ENCODE results near the gene SMARCA2.

DNA sequence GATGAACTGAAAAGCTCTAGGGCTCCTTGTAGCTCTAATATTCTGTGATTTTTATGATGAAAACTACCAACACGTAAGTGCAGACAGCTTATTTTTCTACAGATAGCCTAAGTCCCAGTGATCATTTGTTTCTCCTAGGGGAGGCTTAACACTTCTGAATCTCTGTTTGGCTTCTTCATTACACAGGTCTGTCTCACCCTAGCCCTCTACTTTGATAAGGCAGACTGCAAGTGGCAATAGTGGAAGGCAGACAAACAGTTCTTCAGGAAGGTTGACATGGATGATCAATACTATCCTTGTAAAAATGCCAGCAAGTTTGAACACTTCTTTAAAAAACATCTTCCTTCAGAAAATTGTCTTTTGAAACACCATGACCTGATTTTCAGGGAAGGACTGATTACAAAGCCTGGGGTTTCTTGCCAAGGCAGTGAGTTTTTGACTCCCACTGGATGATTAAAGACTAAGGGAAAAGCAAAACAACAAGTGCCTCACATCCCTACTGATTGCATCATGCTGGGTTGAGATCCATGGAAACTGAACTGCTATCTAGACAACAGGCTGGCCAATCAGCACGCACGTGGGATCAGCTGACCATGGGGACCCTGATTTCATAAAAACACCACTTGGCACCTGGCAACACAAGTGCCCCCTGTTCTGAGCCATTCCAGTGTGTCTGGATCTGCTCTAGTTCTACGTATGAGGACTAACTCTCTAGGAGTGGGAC, 212.2 kb downstream of the SMARCA2 start:
- TF ChIP-seq CTCF (IDR thresholded peaks at IDR 0.05) (no peak), POLR2A (IDR thresholded peaks at IDR 0.05) (no peak)
